ENCODE data around the gene TRAF7.
A peak's percentile ranks its signal among the peaks of the same experiment; 100 is the strongest.

Gene TRAF7

GRCh38 chr16:2147378-2147777 lies 8.2 kb upstream of the TRAF7 start:
- H3K4me1 ChIP-seq (ENCODE audit: control insufficient read depth in 5 of 5, insufficient read depth in 5 of 5, low read length in 5 of 5): peaks cover 2 to 45% (median 37%) of the 10 kb centered on the region in 5 donors
- H3K9me3 ChIP-seq (ENCODE audit: control insufficient read depth in 5 of 5, low read length in 5 of 5): no peaks in the 10 kb centered on the region
- no peaks in the 10 kb centered on the region for H3K27me3 ChIP-seq (ENCODE audit: control insufficient read depth in 5 of 5, insufficient read depth in 4 of 5, low read length in 5 of 5)
- H3K27ac ChIP-seq (ENCODE audit: low read depth, low read length): no peak overlapping the region
- H3K36me3 ChIP-seq (ENCODE audit: control insufficient read depth in 5 of 5, insufficient read depth in 5 of 5, low read length in 5 of 5): peaks cover 0 to 13% (median 5%) of the 10 kb centered on the region in 5 donors
- H3K4me3 ChIP-seq (ENCODE audit: low read depth in 1 of 5, low read length in 5 of 5): no peak overlapping the region
- no peak overlapping the region for H3K9ac ChIP-seq (ENCODE audit: low read length in 5 of 5)

- H3K27ac ChIP-seq (ENCODE audit: low read depth, low read length): no peak within 1 kb of the TSS
- H3K4me3 ChIP-seq (ENCODE audit: low read depth in 1 of 5, low read length in 5 of 5): peak within 1 kb of the TSS in 4 of 5 donors; percentile 27 to 61 (median 46)
- peak within 1 kb of the TSS in 1 of 5 donors; percentile 52 for H3K9ac ChIP-seq (ENCODE audit: low read length in 5 of 5)
- no peaks in the 10 kb centered on the region for H3K27me3 ChIP-seq (ENCODE audit: control insufficient read depth in 5 of 5, insufficient read depth in 4 of 5, low read length in 5 of 5)
- peaks cover 2 to 53% (median 45%) of the 10 kb centered on the region in 5 donors for H3K4me1 ChIP-seq (ENCODE audit: control insufficient read depth in 5 of 5, insufficient read depth in 5 of 5, low read length in 5 of 5)
- H3K9me3 ChIP-seq (ENCODE audit: control insufficient read depth in 5 of 5, low read length in 5 of 5): no peaks in the 10 kb centered on the region
- peaks cover 0 to 13% (median 5%) of the 10 kb centered on the region in 5 donors for H3K36me3 ChIP-seq (ENCODE audit: control insufficient read depth in 5 of 5, insufficient read depth in 5 of 5, low read length in 5 of 5)
These were observed 7.5 kb upstream of the TRAF7 start, which contains the start of gene RAB26 for GRCh38 chr16:2147981-2148671. TSS of gene RAB26 (plus strand) at chr16:2148625. CDS start at chr16:2148784, 159 bp downstream.

GRCh38 chr16:2148714-2149629 lies 6.6 kb upstream of the TRAF7 start:
- peak overlapping the region in 3 of 5 donors; percentile 38 to 61 (median 48) for H3K4me3 ChIP-seq (ENCODE audit: low read depth in 1 of 5, low read length in 5 of 5)
- H3K4me1 ChIP-seq (ENCODE audit: control insufficient read depth in 5 of 5, insufficient read depth in 5 of 5, low read length in 5 of 5): peaks cover 5 to 61% (median 53%) of the 10 kb centered on the region in 5 donors
- no peak overlapping the region for H3K27ac ChIP-seq (ENCODE audit: low read depth, low read length)
- peak overlapping the region in 1 of 5 donors; percentile 35 for H3K9ac ChIP-seq (ENCODE audit: low read length in 5 of 5)
- H3K9me3 ChIP-seq (ENCODE audit: control insufficient read depth in 5 of 5, low read length in 5 of 5): no peaks in the 10 kb centered on the region
- no peaks in the 10 kb centered on the region for H3K27me3 ChIP-seq (ENCODE audit: control insufficient read depth in 5 of 5, insufficient read depth in 4 of 5, low read length in 5 of 5)
- peaks cover 0 to 13% (median 5%) of the 10 kb centered on the region in 5 donors for H3K36me3 ChIP-seq (ENCODE audit: control insufficient read depth in 5 of 5, insufficient read depth in 5 of 5, low read length in 5 of 5)

- no peaks in the 10 kb centered on the region for H3K27me3 ChIP-seq (ENCODE audit: control insufficient read depth in 5 of 5, insufficient read depth in 4 of 5, low read length in 5 of 5)
- H3K9ac ChIP-seq (ENCODE audit: low read length in 5 of 5): peak overlapping the region in 1 of 5 donors; percentile 30
- peaks cover 7 to 70% (median 62%) of the 10 kb centered on the region in 5 donors for H3K4me1 ChIP-seq (ENCODE audit: control insufficient read depth in 5 of 5, insufficient read depth in 5 of 5, low read length in 5 of 5)
- no peak overlapping the region for H3K4me3 ChIP-seq (ENCODE audit: low read depth in 1 of 5, low read length in 5 of 5)
- no peak overlapping the region for H3K27ac ChIP-seq (ENCODE audit: low read depth, low read length)
- no peaks in the 10 kb centered on the region for H3K9me3 ChIP-seq (ENCODE audit: control insufficient read depth in 5 of 5, low read length in 5 of 5)
- peaks cover 0 to 13% (median 5%) of the 10 kb centered on the region in 5 donors for H3K36me3 ChIP-seq (ENCODE audit: control insufficient read depth in 5 of 5, insufficient read depth in 5 of 5, low read length in 5 of 5)
These were observed 5.8 kb upstream of the TRAF7 start for GRCh38 chr16:2149630-2150417.

GRCh38 chr16:2150418-2151187 lies 5.0 kb upstream of the TRAF7 start:
- no peak overlapping the region for H3K9ac ChIP-seq (ENCODE audit: low read length in 5 of 5)
- no peak overlapping the region for H3K27ac ChIP-seq (ENCODE audit: low read depth, low read length)
- H3K9me3 ChIP-seq (ENCODE audit: control insufficient read depth in 5 of 5, low read length in 5 of 5): no peaks in the 10 kb centered on the region
- no peaks in the 10 kb centered on the region for H3K27me3 ChIP-seq (ENCODE audit: control insufficient read depth in 5 of 5, insufficient read depth in 4 of 5, low read length in 5 of 5)
- H3K4me1 ChIP-seq (ENCODE audit: control insufficient read depth in 5 of 5, insufficient read depth in 5 of 5, low read length in 5 of 5): peaks cover 7 to 74% (median 64%) of the 10 kb centered on the region in 5 donors
- H3K36me3 ChIP-seq (ENCODE audit: control insufficient read depth in 5 of 5, insufficient read depth in 5 of 5, low read length in 5 of 5): peaks cover 0 to 13% (median 5%) of the 10 kb centered on the region in 5 donors
- H3K4me3 ChIP-seq (ENCODE audit: low read depth in 1 of 5, low read length in 5 of 5): no peak overlapping the region

GRCh38 chr16:2151188-2152091 lies 4.1 kb upstream of the TRAF7 start:
- Histone ChIP-seq H3K9ac (ENCODE audit: low read length in 5 of 5) (peak overlapping the region in 1 of 5 donors; percentile 52), H3K27me3 (ENCODE audit: control insufficient read depth in 5 of 5, insufficient read depth in 4 of 5, low read length in 5 of 5) (no peaks in the 10 kb centered on the region), H3K27ac (ENCODE audit: low read depth, low read length) (no peak overlapping the region), H3K4me3 (ENCODE audit: low read depth in 1 of 5, low read length in 5 of 5) (no peak overlapping the region), H3K36me3 (ENCODE audit: control insufficient read depth in 5 of 5, insufficient read depth in 5 of 5, low read length in 5 of 5) (peaks cover 0 to 13% (median 5%) of the 10 kb centered on the region in 5 donors), H3K4me1 (ENCODE audit: control insufficient read depth in 5 of 5, insufficient read depth in 5 of 5, low read length in 5 of 5) (peaks cover 7 to 79% (median 69%) of the 10 kb centered on the region in 5 donors), H3K9me3 (ENCODE audit: control insufficient read depth in 5 of 5, low read length in 5 of 5) (no peaks in the 10 kb centered on the region)

- Histone ChIP-seq H3K27me3 (ENCODE audit: control insufficient read depth in 5 of 5, insufficient read depth in 4 of 5, low read length in 5 of 5) (no peaks in the 10 kb centered on the region), H3K9ac (ENCODE audit: low read length in 5 of 5) (peak overlapping the region in 3 of 5 donors; percentile 30 to 94 (median 58)), H3K36me3 (ENCODE audit: control insufficient read depth in 5 of 5, insufficient read depth in 5 of 5, low read length in 5 of 5) (peaks cover 0 to 13% (median 5%) of the 10 kb centered on the region in 5 donors), H3K4me3 (ENCODE audit: low read depth in 1 of 5, low read length in 5 of 5) (peak overlapping the region; percentile 48 to 93 (median 83)), H3K9me3 (ENCODE audit: control insufficient read depth in 5 of 5, low read length in 5 of 5) (no peaks in the 10 kb centered on the region), H3K27ac (ENCODE audit: low read depth, low read length) (peak overlapping the region; percentile 23), H3K4me1 (ENCODE audit: control insufficient read depth in 5 of 5, insufficient read depth in 5 of 5, low read length in 5 of 5) (peaks cover 10 to 91% (median 80%) of the 10 kb centered on the region in 5 donors)
These were observed 2.7 kb upstream of the TRAF7 start for GRCh38 chr16:2152695-2153506.

- H3K27me3 ChIP-seq (ENCODE audit: control insufficient read depth in 5 of 5, insufficient read depth in 4 of 5, low read length in 5 of 5): no peaks in the 10 kb centered on the region
- peaks cover 10 to 93% (median 85%) of the 10 kb centered on the region in 5 donors for H3K4me1 ChIP-seq (ENCODE audit: control insufficient read depth in 5 of 5, insufficient read depth in 5 of 5, low read length in 5 of 5)
- peak overlapping the region; percentile 75 to 94 (median 91) for H3K9ac ChIP-seq (ENCODE audit: low read length in 5 of 5)
- peak overlapping the region; percentile 67 to 96 (median 92) for H3K4me3 ChIP-seq (ENCODE audit: low read depth in 1 of 5, low read length in 5 of 5)
- H3K36me3 ChIP-seq (ENCODE audit: control insufficient read depth in 5 of 5, insufficient read depth in 5 of 5, low read length in 5 of 5): peaks cover 0 to 13% (median 5%) of the 10 kb centered on the region in 5 donors
- H3K9me3 ChIP-seq (ENCODE audit: control insufficient read depth in 5 of 5, low read length in 5 of 5): no peaks in the 10 kb centered on the region
- H3K27ac ChIP-seq (ENCODE audit: low read depth, low read length): peak overlapping the region; percentile 83
These were observed 970 bp upstream of the TRAF7 start for GRCh38 chr16:2154533-2155090.
